Activated CD8-positive, alpha-beta memory T cell treated with anti-CD3 and anti-CD28 coated beads for 48 hours (primary cell): ENCODE data around the gene HIRIP3.
A peak's percentile ranks its signal among the peaks of the same experiment; 100 is the strongest.

Experiments used
- DNase-seq, 3 experiments: peaks; one replicate each; pipeline ENCODE4 v3.0.0-alpha.2; 2020; ENCODE audit warnings: low read depth in 2 of 3, low spot score in 2 of 3

The HIRIP3 gene

GRCh38 chr16:30000735-30001631, 5.6 kb upstream of the HIRIP3 start:
- no peak for DNase-seq

- no peak for DNase-seq
Observed at GRCh38 chr16:29999605-30000004, 4.2 kb upstream of the HIRIP3 start.

- no peak for DNase-seq
Observed at GRCh38 chr16:29996766-29997250, 1.4 kb upstream of the HIRIP3 start.

- DNase-seq, result peak; percentile 92 to 98 (median 97)
Observed at GRCh38 chr16:29995911-29996765, 721 bp upstream of the HIRIP3 start, which contains the start of gene INO80E. Gene INO80E, plus strand, starts transcription at chr16:29996241. Its CDS starts 70 bp downstream, at chr16:29996311.

- peak in 1 of 3 experiments; percentile 53 for DNase-seq
Observed at GRCh38 chr16:29994600-29995323, 655 bp downstream of the HIRIP3 start.

GRCh38 chr16:29993903-29994599, 1.4 kb downstream of the HIRIP3 start:
- no peak for DNase-seq

GRCh38 chr16:29993191-29993902, 2.1 kb downstream of the HIRIP3 start:
- no peak for DNase-seq

- no peak for DNase-seq
Observed at GRCh38 chr16:29992344-29992967, 3.0 kb downstream of the HIRIP3 start.

- no peak for DNase-seq
Observed at GRCh38 chr16:29991571-29991904, 3.9 kb downstream of the HIRIP3 start.

- DNase-seq, result no peak
Observed at GRCh38 chr16:29990883-29991570, 4.4 kb downstream of the HIRIP3 start.

GRCh38 chr16:29990034-29990433, 5.4 kb downstream of the HIRIP3 start:
- no peak for DNase-seq

- DNase-seq, result no peak
Observed at GRCh38 chr16:29989111-29989858, 6.1 kb downstream of the HIRIP3 start.

GRCh38 chr16:29988346-29989075, 6.9 kb downstream of the HIRIP3 start:
- DNase-seq, result no peak

GRCh38 chr16:29987371-29988085, 7.9 kb downstream of the HIRIP3 start:
- no peak for DNase-seq

- DNase-seq, result no peak
Observed at GRCh38 chr16:29986931-29987330, 8.5 kb downstream of the HIRIP3 start.

- DNase-seq, result no peak
Observed at GRCh38 chr16:29986231-29986630, 9.2 kb downstream of the HIRIP3 start.

- DNase-seq, result no peak
Observed at GRCh38 chr16:29985271-29985811, 10.1 kb downstream of the HIRIP3 start.
